ENCODE results near the gene FZD1. TPM values are rescaled to one million over a fixed set of nuclear protein-coding genes. Genes with fewer than 3 reads are reported as not detected.

Gene FZD1
- total and polyA plus RNA-seq, 2 donors (not counting 1 experiment from before 2014, with no cell fraction given): 7.6 to 12.6 TPM

DNA sequence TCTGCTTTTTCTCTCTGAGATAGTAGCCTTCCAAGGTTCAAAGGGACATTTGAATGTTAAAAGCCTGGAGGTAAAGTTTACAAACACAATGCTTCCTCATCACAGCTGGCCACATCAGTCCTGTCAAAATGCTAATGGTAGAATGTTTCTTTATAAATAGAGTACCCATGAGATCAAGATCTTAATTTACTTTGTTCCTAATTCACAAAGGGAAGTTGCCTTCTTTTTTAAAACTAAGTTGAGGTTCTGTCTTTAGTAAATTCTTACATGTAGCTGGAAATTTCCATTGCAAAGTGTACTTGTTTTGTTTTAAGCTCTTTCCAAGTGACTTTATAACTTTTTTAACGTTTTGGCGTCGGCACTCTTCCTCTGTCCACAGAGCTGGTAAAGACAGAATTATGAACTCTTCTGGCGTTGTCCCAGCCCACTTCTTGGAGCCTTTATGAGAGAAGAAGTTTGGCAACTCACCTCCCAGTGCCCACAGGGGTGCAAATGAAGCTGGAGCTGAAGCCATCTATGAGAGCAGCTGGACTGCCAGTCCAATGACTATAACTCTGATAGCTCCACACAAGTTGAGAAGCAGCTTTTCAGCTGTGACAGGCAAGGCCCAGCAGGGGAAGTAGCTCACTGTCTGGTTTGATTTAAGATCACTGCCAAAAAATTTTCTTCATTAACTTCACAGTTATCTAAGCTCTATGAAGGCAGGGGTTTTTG lies 23.3 kb downstream of the FZD1 start:
- H3K36me3 ChIP-seq (ENCODE audit: control insufficient read depth, insufficient read depth, low read length): no peaks in the 10 kb centered on the region
- no peaks in the 10 kb centered on the region for H3K79me2 ChIP-seq (ENCODE audit: control insufficient read depth, insufficient read depth, low read length)
- peak overlapping the region; percentile 69 for H2AFZ ChIP-seq (ENCODE audit: low read length)

DNA sequence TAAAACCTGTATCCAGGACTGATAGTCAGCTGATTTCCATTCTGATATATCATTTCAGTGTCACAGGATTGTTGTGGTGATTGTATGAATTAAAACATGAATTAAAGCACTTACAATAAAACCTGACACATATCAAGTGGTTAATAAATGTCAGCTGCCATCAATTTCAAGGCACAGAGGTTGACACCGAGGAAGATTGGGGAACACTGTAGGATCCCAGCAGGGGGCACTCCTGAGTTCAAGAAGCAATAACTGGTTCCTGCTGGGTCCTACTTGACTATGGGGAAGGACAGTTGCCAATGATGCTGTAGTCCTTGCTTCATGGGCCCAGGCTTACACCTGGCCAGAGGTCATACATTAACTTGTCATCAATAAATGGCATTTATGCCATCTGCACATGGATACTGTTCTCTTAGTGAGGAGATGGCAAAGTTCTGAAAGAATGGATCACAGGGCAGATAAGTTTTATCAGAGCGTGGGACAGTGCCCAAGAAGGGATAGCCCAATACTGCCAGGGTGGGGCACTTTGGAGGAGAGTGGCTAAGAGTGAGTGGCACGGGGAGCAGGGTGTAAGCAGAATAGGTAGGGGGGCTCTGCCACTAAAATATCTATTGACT lies 24.1 kb downstream of the FZD1 start:
- DNase-seq (ENCODE audit: low read depth in 2 of 2): no peak
- Histone ChIP-seq H3K36me3 (ENCODE audit: control insufficient read depth, insufficient read depth, low read length) (no peaks in the 10 kb centered on the region), H3K79me2 (ENCODE audit: control insufficient read depth, insufficient read depth, low read length) (no peaks in the 10 kb centered on the region), H2AFZ (ENCODE audit: low read length) (no peak overlapping the region), H3K4me1 (ENCODE audit: control insufficient read depth, extremely low read depth, insufficient read depth, low read length) (no peaks in the 10 kb centered on the region), H4K20me1 (ENCODE audit: control insufficient read depth, extremely low read depth, insufficient read depth, low read length) (no peaks in the 10 kb centered on the region), H3K4me2 (ENCODE audit: extremely low read depth, insufficient read depth, low read length) (no peak overlapping the region), H3K27me3 (ENCODE audit: control insufficient read depth, insufficient read depth, low read length) (no peaks in the 10 kb centered on the region), H3K9me3 (ENCODE audit: control insufficient read depth, insufficient read depth, low read depth, low read length) (no peaks in the 10 kb centered on the region), H3K9ac (ENCODE audit: insufficient read depth, low read length) (no peak overlapping the region), H3K27ac (ENCODE audit: insufficient read depth, low read length) (no peak overlapping the region), H3K4me3 (replicated peaks in 1 of 4; ENCODE audit: control extremely low read depth in 1 of 4, insufficient read depth in 1 of 4, low read depth in 3 of 4, low read length in 4 of 4) (no peak overlapping the region)
- TF ChIP-seq, protein P1, sequence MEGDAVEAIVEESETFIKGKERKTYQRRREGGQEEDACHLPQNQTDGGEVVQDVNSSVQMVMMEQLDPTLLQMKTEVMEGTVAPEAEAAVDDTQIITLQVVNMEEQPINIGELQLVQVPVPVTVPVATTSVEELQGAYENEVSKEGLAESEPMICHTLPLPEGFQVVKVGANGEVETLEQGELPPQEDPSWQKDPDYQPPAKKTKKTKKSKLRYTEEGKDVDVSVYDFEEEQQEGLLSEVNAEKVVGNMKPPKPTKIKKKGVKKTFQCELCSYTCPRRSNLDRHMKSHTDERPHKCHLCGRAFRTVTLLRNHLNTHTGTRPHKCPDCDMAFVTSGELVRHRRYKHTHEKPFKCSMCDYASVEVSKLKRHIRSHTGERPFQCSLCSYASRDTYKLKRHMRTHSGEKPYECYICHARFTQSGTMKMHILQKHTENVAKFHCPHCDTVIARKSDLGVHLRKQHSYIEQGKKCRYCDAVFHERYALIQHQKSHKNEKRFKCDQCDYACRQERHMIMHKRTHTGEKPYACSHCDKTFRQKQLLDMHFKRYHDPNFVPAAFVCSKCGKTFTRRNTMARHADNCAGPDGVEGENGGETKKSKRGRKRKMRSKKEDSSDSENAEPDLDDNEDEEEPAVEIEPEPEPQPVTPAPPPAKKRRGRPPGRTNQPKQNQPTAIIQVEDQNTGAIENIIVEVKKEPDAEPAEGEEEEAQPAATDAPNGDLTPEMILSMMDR (conservative IDR thresholded peaks at IDR 0.05 in 1 of 2, IDR thresholded peaks at IDR 0.05 in 1 of 2; ENCODE audit: low read depth in 1 of 2, low read length in 2 of 2): peak; percentile 13 to 26
- no peak for TF ChIP-seq EZH2 (IDR thresholded peaks at IDR 0.05; ENCODE audit: low read length, missing control alignments)

More for the DNA sequence above, 23.3 kb downstream of the FZD1 start:
- Histone ChIP-seq H3K27me3 (ENCODE audit: control insufficient read depth, insufficient read depth, low read length) (no peaks in the 10 kb centered on the region), H3K27ac (ENCODE audit: insufficient read depth, low read length) (no peak overlapping the region), H3K4me2 (ENCODE audit: extremely low read depth, insufficient read depth, low read length) (peak overlapping the region; percentile 15), H3K9ac (ENCODE audit: insufficient read depth, low read length) (no peak overlapping the region), H3K9me3 (ENCODE audit: control insufficient read depth, insufficient read depth, low read depth, low read length) (no peaks in the 10 kb centered on the region), H4K20me1 (ENCODE audit: control insufficient read depth, extremely low read depth, insufficient read depth, low read length) (no peaks in the 10 kb centered on the region), H3K4me3 (replicated peaks in 1 of 4; ENCODE audit: control extremely low read depth in 1 of 4, insufficient read depth in 1 of 4, low read depth in 3 of 4, low read length in 4 of 4) (no peak overlapping the region), H3K4me1 (ENCODE audit: control insufficient read depth, extremely low read depth, insufficient read depth, low read length) (no peaks in the 10 kb centered on the region)
- peak in 1 of 2 donors; percentile 23 for DNase-seq (ENCODE audit: low read depth in 2 of 2)
- TF ChIP-seq, protein P1 (conservative IDR thresholded peaks at IDR 0.05 in 1 of 2, IDR thresholded peaks at IDR 0.05 in 1 of 2; ENCODE audit: low read depth in 1 of 2, low read length in 2 of 2): peak in 1 of 2 donors; percentile 31
- no peak for TF ChIP-seq EZH2 (IDR thresholded peaks at IDR 0.05; ENCODE audit: low read length, missing control alignments)

DNA sequence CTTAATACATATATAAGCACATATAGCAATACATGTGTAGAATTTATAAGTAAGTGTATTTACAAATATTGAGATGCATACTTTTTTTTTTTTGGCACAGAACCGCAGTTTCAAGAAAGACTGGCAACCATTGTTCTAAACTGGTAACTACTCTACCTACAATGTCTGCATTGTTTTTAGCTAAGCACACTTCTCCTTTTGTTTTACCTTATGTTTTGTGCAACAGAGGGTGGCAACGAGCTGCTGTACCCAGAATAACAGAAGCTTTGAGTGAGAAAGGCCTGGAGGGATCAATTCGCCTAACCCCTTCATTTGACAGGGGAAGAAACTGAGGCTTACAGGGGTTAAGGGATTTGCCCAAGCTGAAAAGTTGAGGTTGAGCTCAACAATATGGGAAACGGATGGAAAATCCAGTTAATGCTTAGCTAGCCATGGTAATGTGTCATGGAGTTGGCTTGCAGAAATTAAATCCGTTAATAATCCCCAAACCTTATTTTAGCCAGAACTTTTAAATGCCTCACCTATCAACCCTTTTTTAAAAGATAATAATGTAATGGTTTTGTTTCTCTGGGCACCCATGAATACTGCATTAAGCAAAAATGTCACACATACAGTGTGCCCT lies 25.5 kb downstream of the FZD1 start:
- no peak overlapping the region for H3K27ac ChIP-seq (ENCODE audit: insufficient read depth, low read length)
- no peaks in the 10 kb centered on the region for H3K9me3 ChIP-seq (ENCODE audit: control insufficient read depth, insufficient read depth, low read depth, low read length)
- no peak overlapping the region for H2AFZ ChIP-seq (ENCODE audit: low read length)
- no peaks in the 10 kb centered on the region for H3K79me2 ChIP-seq (ENCODE audit: control insufficient read depth, insufficient read depth, low read length)
- no peaks in the 10 kb centered on the region for H3K27me3 ChIP-seq (ENCODE audit: control insufficient read depth, insufficient read depth, low read length)
- no peaks in the 10 kb centered on the region for H3K4me1 ChIP-seq (ENCODE audit: control insufficient read depth, extremely low read depth, insufficient read depth, low read length)
- H3K4me3 ChIP-seq (replicated peaks in 1 of 4; ENCODE audit: control extremely low read depth in 1 of 4, insufficient read depth in 1 of 4, low read depth in 3 of 4, low read length in 4 of 4): no peak overlapping the region
- no peaks in the 10 kb centered on the region for H3K36me3 ChIP-seq (ENCODE audit: control insufficient read depth, insufficient read depth, low read length)
- DNase-seq (ENCODE audit: low read depth in 2 of 2): no peak
- no peak overlapping the region for H3K4me2 ChIP-seq (ENCODE audit: extremely low read depth, insufficient read depth, low read length)
- H4K20me1 ChIP-seq (ENCODE audit: control insufficient read depth, extremely low read depth, insufficient read depth, low read length): no peaks in the 10 kb centered on the region
- no peak overlapping the region for H3K9ac ChIP-seq (ENCODE audit: insufficient read depth, low read length)
- TF ChIP-seq, protein P1 (conservative IDR thresholded peaks at IDR 0.05 in 1 of 2, IDR thresholded peaks at IDR 0.05 in 1 of 2; ENCODE audit: low read depth in 1 of 2, low read length in 2 of 2): no peak
- no peak for TF ChIP-seq EZH2 (IDR thresholded peaks at IDR 0.05; ENCODE audit: low read length, missing control alignments)

Data from fibroblast of lung (primary cell).